ENCODE measurements around the gene MCHR2.
"Not testable (repeated sequence)": the region's sequence is repeated elsewhere in the genome, so short reads cannot be mapped to it uniquely, and the experiment has no call there.

MCHR2 gene

GRCh38 chr6:99993533-99994251 lies at the start of gene MCHR2:
TSS of gene MCHR2 (minus strand) at chr6:99994223. CDS start at chr6:99956147, 38,076 bp downstream.
- DNase-seq (ENCODE audit: low spot score), result no peak

GRCh38 chr6:100038546-100038945 lies 44.5 kb upstream of the MCHR2 start:
- not testable (repeated sequence) for DNase-seq (ENCODE audit: low spot score)

GRCh38 chr6:100035873-100036653 lies 42.0 kb upstream of the MCHR2 start:
- no peak for DNase-seq (ENCODE audit: low spot score)

- no peak for DNase-seq (ENCODE audit: low spot score)
Measured at GRCh38 chr6:100023798-100024197, 29.8 kb upstream of the MCHR2 start.

GRCh38 chr6:100022847-100023246 lies 28.8 kb upstream of the MCHR2 start:
- DNase-seq (ENCODE audit: low spot score), result no peak

GRCh38 chr6:100008857-100009256 lies 14.8 kb upstream of the MCHR2 start:
- no peak for DNase-seq (ENCODE audit: low spot score)

- DNase-seq (ENCODE audit: low spot score), result peak; percentile 50
Measured at GRCh38 chr6:100001915-100002388, 7.9 kb upstream of the MCHR2 start.

- DNase-seq (ENCODE audit: low spot score), result no peak
Measured at GRCh38 chr6:99997141-99997540, 3.1 kb upstream of the MCHR2 start.

GRCh38 chr6:99995916-99996315 lies 1.9 kb upstream of the MCHR2 start:
- DNase-seq (ENCODE audit: low spot score), result no peak

GRCh38 chr6:99993146-99993532 lies 884 bp downstream of the MCHR2 start:
- no peak for DNase-seq (ENCODE audit: low spot score)

GRCh38 chr6:99991955-99992354 lies 2.1 kb downstream of the MCHR2 start:
- no peak for DNase-seq (ENCODE audit: low spot score)

GRCh38 chr6:99980741-99981140 lies 13.3 kb downstream of the MCHR2 start:
- DNase-seq (ENCODE audit: low spot score), result no peak

GRCh38 chr6:99979953-99980352 lies 14.1 kb downstream of the MCHR2 start:
- no peak for DNase-seq (ENCODE audit: low spot score)

- no peak for DNase-seq (ENCODE audit: low spot score)
Measured at GRCh38 chr6:99967052-99967451, 27.0 kb downstream of the MCHR2 start.

GRCh38 chr6:99960027-99960426 lies 34.0 kb downstream of the MCHR2 start:
- no peak for DNase-seq (ENCODE audit: low spot score)

GRCh38 chr6:99951016-99951805 lies 42.8 kb downstream of the MCHR2 start:
- DNase-seq (ENCODE audit: low spot score), result no peak

GRCh38 chr6:99946005-99946404 lies 48.0 kb downstream of the MCHR2 start:
- no peak for DNase-seq (ENCODE audit: low spot score)

- DNase-seq (ENCODE audit: low spot score), result no peak
Measured at GRCh38 chr6:99943846-99944245, 50.2 kb downstream of the MCHR2 start.

GRCh38 chr6:99940582-99940981 lies 53.4 kb downstream of the MCHR2 start:
- no peak for DNase-seq (ENCODE audit: low spot score)

GRCh38 chr6:99933129-99933528 lies 60.9 kb downstream of the MCHR2 start:
- DNase-seq (ENCODE audit: low spot score), result no peak

GRCh38 chr6:99912657-99913056 lies 81.4 kb downstream of the MCHR2 start:
- DNase-seq (ENCODE audit: low spot score), result no peak

All from globus pallidus (tissue), 1 donor.